HG03520 (cell line): ENCODE measurements around the gene SERPINI2.

Experiments used
- ATAC-seq: cut with Tn5 transposase; IDR thresholded peaks from one replicate; pipeline ENCODE4 v1.9.1; 2021; ENCODE audit warnings: mild to moderate bottlenecking, moderate library complexity; ENCODE audit not compliant: unreplicated experiment

SERPINI2 gene, protein sequence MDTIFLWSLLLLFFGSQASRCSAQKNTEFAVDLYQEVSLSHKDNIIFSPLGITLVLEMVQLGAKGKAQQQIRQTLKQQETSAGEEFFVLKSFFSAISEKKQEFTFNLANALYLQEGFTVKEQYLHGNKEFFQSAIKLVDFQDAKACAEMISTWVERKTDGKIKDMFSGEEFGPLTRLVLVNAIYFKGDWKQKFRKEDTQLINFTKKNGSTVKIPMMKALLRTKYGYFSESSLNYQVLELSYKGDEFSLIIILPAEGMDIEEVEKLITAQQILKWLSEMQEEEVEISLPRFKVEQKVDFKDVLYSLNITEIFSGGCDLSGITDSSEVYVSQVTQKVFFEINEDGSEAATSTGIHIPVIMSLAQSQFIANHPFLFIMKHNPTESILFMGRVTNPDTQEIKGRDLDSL

DNA sequence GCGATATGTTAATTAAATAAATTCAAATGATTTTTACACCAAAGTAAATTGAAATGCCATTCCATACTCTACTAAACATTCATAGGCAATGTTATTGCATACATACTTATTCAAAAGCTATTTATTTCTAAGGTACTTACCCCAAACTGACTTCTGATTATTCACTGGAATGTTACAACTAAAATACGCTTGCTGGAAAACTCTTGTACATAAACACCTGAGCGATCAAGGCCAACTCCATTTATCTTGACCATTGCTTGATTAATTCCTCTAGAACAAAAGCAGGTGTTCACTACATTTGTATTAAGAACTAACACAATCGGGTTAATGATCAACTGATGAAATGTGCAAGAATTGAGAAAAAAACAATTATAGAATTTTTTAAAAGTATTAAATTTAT is at the start of gene SERPINI2:
Gene SERPINI2, minus strand, starts transcription at position 180 of the 400 bp plus-strand sequence. CDS start 2,208 bp downstream, outside the sequence.
- ATAC-seq, result no peak

DNA sequence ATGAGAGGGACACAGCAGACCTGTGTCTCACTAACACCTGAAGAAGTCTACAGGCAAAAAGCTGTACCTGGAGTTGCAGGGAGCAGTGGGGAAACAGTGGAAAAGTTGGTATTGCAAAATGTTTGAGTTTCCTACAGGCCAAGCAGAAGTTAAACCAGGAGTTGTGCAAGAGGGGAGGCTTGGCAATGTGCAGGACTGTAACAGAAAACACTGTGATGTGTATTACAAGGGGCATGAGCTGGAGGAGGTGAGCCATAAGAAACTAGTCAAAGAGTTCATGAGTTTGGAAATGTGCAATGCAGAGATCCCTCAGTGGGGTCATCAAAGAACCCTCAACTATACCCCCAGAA is 47.1 kb upstream of the SERPINI2 start:
- no peak for ATAC-seq

DNA sequence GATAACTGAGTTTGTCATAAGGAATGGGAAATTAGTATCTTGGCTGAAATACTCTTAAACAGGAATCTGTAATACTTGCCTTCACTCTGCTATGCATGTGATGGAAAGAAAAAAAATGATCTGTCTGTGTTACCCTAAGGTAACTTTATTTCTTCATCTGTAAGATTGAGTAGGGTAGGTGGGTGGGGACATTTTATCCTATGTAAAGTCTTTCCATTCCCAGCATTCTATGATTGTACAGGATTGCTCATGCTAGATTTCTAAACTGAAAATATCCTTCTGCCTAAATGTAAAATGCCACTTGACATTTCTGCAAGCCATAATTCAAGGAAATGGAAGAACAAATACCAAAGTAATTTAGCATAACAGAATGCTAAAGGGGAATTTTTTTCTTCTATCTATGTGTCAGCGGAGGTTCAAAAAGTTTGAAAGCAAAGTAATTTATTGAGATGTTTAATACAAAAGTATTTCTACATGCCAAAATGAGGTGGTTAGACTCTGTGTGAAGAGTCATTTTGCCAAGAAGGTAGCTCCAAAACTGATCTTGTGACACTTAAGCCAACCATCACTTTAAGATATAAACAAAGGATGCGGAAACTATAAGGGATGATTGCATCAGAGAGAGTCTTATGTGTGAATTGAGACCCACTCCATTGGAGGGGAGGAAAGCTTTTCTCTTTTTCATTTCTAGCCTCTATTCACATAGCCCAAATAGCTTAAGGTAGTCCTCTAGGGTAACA is 46.6 kb upstream of the SERPINI2 start:
- no peak for ATAC-seq

DNA sequence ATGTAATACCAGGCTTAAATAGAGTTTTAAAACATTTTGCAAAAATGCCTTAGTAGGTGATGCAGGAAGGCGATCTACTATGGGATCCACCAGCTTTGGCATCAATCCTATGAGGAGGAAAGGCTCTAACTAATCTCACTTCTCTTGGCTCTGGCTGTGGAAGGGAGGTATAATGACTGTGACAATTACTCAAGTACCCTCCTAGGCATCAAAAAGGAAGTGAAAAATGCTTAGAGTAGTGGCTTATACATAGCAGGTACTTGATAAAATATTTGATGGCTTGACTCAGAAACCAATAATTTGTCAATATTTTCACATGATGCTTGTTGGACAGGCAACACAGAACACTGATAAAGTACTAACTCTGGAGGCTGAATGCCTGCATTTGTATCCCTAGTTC is 34.1 kb upstream of the SERPINI2 start:
- ATAC-seq, result no peak

DNA sequence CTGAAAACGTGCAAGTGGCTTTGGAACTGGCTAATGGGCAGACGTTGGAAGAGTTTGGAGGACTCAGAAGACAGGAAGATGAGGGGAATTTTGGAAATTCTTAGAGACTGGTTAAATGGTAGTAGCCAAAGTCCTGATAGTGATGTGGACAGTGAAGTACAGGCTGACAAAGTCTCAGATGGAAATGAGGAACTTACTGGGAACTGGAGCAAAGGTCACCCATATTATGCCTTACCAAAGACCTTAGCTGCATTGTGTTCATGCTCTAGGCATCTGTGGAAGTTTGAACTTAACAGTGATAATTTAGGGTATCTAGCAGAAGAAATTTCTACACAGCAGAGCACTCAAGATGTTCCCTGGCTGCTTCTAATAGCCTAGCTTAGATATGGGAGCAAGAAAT is 28.6 kb upstream of the SERPINI2 start:
- no peak for ATAC-seq

DNA sequence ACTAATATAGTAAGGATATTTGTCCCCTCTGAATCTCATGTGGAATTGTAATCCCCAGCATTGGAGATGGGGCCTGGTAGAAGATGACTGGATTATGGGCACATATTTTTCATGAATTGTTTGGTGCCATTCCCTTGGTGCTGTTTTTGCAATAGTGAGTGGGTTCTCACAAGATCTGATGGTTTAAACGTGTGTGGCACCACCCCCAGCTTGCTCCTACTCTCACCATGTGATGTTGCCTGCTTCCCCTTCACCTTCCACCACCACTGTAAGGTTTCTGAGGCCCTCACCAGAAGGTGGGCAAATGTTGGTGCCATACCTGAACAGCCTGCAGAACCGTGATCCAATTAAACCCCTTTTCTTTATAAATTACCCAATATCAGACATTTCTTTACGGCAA is 28.1 kb upstream of the SERPINI2 start:
- no peak for ATAC-seq

DNA sequence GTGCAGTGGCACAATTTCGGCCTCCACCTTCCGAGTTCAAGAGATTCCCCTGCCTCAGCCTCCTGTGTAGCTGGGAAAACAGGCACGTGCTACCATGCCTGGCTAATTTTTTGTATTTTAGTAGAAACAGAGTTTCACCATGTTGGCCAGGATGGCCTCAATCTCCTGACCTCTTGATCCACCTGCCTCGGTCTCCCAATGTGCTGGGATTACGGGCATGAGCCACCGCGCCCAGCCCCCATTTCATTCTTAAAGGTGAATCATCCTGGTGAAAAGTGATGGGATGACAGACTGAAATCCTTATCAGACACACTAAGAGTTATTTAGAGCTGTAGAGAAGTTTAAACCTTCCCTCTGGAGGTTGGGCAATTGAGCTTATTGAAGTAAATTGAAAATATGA is 24.1 kb upstream of the SERPINI2 start:
- ATAC-seq, result no peak

DNA sequence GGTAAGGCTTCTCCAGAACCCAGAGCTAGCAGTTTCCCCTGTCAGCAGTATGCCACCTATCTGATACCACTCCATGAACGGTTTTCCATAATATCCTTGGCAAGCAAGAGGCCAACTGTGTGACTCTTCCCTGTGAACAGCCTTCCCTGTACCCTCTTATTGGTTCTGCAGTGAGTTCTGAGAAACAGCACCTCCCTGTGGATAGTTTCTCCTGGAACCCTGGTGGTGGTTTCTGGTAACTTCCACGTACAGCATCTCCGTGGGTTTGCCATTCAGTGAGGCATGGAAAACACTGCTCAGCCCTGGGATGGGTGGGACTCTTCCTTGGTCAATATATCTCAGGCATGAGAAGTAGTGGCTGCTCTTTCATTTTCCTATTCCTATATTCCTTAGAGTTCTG is 19.4 kb upstream of the SERPINI2 start:
- peak; percentile 42 for ATAC-seq

DNA sequence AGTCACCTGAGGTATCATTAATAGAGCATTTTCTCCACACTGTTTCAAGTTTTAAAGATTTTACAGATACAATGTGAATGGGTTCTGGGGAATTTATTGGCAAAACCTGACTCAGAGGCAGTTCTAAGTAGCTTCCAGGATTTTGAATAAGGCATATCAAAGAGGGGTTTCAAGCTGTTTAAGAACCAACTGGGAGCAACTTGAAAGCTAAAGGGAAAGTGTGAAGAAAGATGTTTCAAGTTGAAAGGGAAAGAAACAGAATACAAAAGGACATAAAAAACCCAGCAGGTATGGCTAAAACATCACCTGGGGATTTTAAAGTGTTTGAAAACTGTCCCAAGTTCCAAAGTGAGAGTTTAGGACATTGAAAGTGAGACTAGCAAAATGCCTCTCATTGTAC is 17.8 kb upstream of the SERPINI2 start:
- no peak for ATAC-seq

DNA sequence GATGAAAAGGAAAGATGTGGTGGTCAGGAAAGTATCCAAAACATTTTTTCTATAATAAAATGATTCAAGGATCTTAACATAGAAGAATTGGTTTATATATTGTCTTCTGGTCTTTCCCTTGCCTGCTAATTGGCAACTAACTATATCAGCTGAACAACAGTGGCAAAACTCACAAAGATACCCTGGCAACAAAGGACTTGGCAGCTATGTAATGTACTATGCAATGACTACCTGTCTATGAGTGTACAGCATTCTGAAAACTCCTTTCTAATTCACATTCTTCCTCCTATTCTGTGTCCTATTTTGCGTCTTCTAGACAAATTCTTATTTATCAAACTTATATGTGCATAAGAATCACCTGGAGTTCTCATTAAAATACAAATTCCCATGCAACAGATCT is 15.7 kb upstream of the SERPINI2 start:
- ATAC-seq, result no peak

DNA sequence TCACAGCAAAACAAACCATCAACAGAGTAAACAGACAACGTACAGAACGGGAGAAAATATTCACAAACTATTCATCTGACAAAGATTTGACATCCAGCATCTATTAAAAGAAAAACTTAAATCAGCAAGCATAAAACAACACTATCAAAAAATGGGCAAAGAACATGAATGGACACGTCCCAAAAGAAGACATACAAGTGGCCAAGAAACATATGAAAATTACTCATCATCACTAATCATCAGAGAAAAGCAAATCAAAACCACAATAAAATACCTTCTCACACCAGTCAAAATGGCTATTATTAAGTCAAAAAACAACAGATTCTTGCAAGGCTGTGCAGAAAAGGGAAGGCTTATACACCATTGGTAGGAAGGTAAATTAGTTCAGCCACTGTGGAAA is 13.7 kb upstream of the SERPINI2 start:
- no peak for ATAC-seq

DNA sequence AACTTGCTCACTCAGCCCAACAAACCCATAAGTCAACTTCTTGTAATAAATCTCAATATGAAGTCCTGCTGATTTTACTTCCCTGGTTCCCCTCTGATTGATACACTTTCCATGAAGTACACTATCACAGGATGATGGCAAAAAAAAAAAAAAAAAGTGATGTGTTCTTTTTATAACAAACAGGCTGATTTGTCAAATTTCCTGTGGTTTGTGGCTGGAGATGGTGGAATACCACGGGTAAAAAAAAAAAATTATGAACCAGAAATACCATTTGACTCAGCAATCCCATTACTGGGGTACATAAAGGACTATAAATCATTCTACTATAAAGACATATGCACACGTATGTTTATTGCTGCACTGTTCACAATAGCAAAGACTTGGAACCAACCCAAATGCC is 10.7 kb upstream of the SERPINI2 start:
- no peak for ATAC-seq

DNA sequence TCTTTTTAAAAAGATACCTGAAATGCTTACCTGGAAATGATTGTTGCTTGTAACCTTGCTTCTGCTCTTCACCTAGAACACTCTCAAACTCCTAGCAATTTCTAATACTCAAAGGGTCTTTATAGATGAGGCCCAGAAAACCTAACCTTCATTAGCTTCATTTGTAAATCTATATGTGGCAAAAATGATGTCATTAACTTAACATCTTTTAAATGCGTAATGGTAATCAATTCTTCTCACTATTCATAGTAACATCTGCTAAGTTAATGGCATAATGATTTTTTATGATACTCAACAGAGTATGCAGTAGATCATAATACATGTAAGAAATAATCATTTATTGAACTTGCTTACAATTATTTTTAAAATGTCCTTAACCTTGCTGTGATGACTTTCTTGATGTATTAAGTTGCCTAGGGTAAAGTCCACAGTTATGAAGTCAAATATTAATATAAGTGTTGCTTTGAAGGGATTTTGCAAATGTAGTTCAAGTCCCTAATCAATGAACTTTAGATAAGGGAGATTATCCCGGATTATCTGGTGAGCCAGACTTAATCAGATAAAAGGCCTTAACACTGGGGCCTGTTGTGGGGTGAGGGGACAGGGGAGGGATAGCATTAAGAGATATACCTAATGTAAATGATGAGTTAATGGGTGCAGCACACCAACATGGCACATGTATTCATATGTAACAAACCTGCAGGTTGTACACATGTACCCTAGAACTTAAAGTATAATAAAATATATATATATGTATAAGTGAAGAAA is 10.1 kb upstream of the SERPINI2 start:
- no peak for ATAC-seq

DNA sequence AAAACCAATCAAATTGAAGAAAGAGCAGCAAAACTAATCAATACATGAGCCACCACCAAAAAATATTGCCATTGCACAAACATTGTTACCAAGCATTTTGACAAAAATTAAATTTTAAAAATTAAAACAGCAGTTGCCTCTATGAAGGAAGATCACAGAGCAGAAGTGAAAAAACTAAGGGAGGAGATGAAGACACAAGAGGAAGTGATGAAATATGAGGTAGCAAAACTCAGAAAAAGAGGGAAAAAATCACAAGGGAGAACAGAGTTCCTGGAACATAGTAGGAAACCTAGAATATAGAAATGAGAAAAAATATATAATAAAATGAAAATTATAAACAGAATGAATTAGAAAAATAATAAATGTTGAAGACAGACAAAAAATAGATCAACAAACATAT is 7.3 kb upstream of the SERPINI2 start:
- ATAC-seq, result no peak

DNA sequence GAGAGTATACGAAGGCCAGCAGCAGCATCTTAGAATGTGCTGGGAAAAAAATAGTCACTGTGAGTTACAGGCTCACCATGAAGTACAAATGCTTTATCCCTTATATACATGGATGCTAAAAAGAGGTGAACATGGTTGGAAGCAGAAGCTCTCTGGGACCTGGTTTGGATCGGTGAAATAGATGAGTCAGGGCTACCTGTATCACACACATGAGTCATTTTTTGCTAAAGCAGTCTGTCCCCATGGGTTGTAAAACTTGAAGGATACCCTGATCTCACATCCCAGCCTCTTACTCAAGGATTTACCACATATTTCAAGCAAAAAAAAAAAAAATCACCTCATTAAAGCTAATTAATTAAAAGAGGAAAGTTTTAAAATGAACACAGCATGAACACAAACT is 6.9 kb upstream of the SERPINI2 start:
- no peak for ATAC-seq

DNA sequence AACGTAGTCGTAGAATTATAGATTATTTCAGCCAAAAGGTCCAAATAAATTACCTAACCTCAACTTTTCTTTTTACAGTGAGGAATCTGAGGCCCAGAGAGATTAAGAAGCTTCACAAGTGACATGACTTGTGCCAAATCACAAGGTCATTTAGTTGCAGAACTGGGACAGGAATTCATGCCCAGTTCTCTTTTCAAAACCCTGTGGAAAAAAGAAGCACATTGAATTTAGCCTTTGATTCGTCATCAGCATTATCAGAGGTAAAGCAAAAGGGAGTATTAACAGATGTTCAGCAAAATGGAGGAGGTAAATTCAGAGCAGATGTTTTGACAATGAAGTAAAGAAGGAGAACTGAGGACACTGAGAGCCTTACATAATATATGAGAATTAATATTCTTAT is 4.5 kb downstream of the SERPINI2 start:
- ATAC-seq, result no peak

DNA sequence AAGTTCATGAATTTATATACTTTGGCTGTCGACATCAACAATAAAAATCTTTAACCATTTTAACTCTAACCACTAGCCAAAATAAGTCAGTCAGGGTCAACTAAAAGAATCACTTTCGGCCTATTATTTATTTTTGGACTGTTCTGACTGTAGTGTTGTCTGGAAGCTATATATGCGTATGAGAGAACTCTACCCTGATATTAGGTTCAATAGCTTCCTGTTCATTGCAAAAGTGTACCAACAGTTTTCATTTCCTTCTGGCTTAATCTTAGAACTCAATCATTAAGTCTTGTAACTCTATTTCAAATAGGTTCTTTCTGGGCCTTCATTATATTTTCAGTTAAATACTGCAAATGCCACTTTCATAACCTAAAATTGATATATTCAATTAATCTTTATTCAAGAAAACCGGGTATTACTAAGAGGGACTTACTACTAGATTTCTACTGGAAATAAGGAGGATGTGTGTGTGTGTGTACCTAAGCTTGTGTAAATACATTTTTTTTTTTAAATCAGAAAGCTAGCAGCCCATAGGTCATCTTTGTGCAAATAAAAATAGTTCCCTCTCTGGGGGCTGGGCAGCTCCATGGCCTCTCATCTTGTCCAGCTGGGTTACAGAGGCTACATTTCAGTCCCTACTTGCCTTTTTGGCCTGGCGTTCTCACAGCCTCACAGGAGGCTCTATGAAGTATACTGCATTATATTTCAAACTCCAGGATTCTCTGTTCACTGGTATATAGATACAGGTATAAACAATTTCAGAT is 5.8 kb downstream of the SERPINI2 start:
- no peak for ATAC-seq

DNA sequence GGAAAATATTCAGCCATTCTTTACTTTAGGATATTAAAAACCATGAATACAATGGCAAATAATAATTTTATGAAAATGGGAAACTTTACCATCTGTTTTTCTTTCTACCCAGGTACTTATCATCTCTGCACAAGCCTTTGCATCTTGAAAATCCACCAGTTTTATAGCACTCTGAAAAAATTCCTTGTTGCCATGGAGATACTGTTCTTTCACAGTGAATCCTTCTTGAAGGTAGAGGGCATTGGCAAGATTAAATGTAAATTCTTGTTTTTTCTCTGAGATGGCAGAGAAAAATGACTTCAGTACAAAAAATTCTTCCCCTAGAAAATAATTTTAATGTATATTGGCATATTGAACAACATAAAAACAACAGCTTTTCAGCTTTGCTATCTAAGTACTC is 6.9 kb downstream of the SERPINI2 start:
- ATAC-seq, result no peak

DNA sequence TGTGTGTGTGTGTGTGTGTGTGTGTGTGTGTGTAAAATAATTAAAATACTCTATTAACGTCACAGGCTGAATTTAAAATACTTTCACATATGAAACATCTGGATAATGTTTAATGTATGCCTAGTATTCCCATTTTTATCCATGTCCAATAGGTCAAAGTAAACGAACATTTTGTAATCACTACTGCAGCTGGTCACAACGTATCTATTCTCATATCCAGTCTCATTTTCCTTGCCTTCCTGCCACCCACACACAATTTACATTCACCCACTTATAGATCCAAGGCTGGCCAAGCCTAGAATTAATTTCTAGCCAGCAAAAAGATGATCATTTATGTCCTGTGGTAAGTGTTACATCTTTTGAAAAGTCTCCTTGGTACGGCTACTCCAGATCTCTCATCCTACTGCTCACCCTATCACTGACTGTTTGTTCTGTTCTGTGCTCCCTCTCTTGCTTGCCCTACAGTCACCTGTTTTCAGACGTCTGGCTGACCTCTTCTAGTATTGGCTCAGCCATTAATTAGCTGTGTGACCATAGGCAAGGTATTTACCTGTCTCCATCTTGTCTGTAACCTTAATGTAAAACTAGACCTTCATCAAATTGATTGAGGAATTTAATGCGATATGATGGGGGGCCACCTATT is 17.6 kb downstream of the SERPINI2 start:
- no peak for ATAC-seq

DNA sequence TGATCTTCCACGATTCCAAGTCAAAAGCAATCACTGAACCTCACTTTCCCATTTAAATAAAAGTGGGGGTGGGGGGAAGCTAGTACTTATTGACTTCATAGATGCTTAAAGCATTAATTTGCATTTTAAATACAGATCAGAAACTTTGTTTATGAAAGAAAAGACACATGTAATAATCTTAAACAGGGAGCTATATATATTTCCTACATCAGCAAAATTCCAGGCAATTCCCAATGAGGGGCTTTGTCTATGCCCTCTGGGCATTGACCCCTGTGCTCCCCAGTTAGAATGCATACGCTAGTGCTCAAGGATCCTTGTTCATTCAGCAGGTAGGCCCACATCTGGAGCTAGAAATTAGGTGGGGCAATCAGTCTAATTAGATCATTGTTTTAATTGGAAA is 20.0 kb downstream of the SERPINI2 start:
- no peak for ATAC-seq

DNA sequence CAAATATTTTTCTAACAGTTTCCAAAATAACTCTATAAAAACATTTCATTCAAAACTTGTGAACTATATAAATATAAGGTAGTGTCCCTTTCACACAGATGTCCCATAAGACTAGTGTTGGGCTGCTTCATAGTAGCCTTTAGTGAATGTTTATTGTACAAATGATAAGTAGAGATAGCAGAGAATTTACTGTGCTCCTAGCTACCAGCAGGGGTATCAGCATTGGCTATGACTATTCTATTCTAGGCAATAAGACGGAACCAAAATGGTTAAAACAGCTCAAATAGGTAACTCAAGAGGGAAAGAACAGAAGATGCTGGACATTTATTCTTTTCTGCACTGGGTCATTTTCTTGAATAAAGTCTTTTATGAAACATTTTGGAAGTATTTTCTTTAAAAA is 22.6 kb downstream of the SERPINI2 start:
- ATAC-seq, result no peak
